NCI-H69 (cell line): Measurements from ENCODE around the gene ERRFI1.

Experiments used
- DNase-seq: peaks from one replicate; lab custom pipeline; 2025; lab: John Stamatoyannopoulos, UW

ERRFI1 gene

DNA sequence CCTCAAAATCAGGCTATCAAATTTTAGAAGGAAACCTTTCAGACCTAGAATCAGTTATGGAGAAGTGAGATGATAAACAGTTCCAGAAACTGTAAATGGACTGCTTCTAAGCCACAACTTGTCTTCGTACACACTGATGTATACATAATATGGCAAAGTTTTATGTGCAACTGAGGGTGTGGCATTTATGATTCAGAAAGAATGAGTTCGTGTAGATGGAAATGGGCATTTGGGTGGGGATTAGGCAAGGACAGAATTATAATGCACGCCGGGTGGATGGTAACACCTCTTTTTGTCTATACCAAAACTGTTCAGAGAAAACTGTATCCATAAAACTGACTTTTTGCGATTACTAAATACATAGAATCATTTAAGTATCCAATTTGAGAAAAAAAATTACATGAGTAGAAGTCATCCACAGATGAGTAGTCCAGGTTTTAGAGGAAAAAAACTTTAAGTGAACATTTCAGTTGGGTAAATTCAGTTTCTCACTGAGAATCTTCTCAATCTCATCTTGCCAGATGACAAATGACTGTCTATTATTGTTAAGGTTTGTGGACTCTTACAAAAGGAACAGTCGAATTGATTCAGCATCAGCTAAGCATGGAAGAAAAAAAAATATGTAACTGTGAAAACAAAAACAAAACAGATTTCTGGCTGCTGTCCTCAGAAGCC lies 22.5 kb downstream of the ERRFI1 start:
- DNase-seq = no peak

DNA sequence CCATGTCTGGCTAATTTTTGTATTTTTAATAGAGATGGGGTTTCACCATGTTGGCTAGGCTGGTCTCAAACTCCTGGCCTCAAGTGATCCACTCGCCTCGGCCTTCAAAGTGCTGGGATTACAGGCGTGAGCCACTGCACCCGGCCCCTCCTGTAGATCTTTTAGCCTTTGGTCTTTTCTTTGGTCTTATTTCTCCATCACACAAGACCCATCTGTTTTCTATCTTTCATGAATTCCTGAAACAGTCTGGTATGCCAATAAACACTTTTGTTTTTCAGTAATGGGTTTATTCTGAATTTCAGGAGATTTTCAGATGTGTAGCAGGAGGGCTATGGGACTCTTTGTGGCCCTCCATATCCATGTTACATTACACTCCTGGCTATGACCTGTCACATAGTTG lies 23.2 kb downstream of the ERRFI1 start:
- no peak for DNase-seq

DNA sequence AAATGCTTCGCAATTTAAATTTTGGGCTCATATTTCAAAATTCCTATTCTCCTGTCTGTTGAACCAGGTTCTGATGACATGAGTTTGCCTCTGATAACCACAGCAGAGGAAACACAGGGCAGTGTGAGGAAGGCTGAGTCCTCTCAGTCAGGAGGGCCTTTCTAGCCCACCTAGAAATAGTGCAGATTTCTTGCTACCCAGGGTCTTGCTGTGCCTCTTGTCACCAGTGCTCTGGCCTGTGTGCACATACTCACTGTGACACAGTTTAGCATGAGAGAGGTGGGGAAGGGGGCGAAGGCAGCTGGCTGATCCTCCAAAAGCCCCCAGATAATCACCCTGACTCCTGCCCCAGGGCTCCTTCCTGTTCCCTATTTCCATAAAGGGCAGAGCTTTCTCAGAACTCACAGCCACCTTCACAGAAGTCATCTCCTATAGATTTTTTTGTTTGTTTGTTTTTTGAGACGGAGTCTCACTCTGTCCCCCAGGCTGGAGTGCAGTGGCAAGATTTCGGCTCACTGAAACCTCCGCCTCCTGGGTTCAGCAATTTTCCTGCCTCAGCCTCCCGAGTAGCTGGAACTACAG lies 23.7 kb downstream of the ERRFI1 start:
- no peak for DNase-seq

DNA sequence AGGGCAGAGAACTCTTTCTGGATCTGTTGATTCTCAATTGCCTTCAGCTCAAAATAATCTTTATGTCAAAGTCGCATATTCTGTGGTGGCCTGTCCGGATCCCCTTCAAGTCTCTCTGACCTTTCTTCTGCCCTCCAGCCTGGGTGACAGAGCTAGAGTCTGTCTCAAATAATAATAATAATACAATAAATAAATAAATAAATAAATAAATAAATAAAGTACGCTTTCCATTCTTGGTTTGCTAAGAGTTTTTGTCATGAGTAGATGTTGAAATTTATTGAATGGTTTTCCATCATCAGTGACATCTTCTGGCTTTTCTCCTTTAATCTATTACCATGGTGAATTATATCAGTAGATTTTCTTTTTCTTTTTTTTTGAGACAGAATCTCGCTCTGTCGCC lies 30.7 kb downstream of the ERRFI1 start:
- DNase-seq = no peak

DNA sequence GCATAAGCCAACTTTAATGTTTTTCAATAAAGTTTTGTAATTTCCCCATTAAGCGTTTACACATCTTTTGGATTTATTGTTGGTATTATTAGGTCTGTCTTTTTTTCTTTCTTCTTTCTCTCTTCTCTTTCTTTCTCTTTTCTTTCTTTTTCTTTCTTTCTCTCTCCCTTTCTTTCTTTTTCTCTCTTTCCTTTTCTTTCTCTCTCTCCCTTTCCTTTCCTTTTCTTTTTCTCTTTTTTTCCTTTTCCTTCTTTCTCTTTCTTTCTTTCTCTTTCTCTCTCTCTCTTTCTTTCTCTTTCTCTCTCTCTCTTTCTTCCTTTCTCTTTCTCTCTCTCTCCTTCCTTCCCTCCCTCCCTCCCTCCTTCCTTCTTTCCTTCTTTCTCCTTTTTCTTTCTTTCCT lies 31.3 kb downstream of the ERRFI1 start:
- DNase-seq = no peak

DNA sequence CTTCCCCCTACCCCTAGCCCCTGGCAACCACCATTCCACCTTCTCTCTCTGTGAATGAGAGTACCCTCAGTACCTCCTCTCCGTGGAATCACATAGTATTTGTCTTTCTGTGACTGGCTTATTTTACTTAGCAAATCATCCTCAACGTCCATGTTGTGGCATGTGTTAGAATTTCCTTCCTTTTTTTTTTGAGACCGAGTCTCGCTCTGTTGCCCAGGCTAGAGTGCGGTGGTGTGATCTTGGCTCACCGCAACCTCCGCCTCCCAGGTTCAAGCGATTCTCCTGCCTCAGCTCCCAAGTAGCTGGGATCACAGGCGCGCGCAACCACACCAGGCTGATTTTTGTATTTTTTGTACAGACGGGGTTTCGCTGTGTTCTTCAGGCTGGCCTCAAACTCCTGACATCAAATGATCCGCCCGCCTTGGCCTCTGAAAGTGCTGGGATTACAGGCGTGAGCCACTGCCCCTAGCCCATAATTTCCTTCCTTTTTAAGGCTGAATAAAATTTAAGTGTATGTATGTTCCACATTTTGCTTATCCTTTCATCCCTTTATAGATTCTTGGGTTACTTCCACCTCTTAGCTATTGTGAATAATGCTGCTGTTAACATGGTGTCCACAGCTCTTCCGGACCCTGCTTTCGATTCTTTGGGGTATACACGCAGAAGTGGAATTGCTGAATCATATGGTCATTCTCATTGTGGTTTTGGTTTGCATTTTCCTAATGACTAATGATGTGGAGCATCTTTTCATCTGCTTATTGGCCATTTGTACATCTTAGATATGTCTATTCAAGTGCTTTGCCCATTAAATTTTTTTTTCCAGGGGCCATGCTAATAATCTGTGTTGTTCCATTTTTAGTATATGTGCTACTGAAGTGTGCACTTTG lies 32.3 kb downstream of the ERRFI1 start:
- no peak for DNase-seq

DNA sequence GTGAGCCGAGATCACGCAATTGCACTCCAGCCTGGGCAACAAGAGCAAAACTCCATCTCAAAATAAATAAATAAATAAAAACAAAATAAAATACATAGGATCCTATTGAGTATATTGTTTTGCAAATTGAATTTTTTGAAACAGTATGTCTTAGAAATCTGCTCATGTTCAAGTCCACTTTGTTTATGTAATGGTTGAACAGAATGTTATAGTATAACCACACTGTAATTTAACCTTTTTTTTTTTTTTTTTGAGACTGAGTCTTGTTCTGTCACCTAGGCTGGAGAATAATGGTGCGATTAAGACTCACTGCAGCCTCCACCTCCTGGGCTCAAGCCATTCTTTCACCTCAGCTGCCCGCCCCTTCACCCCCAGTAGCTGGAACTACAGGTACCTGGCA lies 33.2 kb downstream of the ERRFI1 start:
- DNase-seq = no peak

DNA sequence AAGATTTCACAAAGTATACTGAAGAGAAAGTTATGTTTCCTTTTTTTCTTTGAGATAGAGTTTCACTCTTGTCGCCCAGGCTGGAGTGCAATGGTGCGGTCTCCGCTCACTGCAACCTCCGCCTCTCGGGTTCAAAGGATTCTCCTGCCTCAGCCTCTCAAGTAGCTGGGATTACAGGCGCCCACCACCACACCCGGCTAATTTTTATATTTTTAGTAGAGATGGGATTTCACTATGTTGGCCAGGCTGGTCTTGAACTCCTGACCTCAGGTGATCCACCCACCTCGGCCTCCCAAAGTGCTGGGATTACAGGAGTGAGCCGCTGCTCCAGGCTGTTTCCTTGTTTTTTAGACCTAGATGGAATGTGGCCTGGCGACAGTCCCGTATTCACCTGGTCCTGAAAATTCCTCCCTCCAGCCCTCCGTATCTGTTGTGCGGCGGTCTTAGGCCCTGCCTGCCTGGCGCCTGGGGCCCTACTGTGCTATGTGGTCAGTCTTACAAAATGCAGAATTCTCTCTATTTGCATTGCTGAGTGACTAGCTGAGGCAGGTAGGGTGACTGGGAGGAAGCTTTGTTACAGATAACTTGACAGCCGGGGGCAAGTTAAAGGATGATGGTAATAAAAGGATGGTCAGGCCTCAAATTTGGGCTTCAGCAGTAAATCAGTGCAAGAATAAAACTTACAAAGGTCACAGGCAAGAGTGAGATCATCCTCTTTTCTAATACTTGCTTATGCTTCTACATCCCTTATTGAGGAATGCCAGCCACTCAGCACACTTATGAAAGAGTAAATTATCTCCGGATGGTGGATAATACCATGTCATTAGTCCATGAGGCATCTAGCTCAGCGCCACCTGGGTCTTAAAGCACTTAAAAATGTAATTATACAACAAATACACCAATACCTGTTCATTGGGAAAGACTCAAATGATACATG lies 34.3 kb downstream of the ERRFI1 start:
- peak; percentile 85 for DNase-seq

DNA sequence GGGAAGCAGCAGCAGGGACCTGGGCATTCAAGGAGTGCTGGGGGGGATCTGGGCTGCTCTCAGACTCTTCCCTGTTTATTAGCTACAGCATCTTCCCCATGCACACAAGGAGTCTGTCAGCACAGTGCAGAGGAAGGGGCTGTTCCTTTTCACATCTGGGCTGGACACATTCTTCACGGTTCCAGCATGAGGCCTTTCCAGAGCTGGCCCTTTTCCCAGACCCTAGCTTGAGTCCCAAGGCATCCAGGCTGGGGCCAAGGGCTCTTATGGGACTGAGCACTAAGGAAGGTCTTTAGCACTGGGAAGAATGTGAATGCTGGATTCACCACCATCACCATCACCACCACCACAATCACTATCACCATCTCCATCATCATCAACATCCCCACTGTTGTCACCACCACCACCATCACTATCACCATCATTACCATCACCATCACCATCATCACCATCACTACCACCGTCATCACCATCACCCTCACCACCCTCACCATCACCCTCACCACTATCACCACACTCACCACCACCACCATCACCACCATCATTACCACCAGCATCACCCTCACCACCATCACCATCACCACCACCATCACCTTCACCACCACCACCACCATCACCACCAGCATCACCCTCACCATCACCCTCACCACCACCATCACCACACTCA lies 36.2 kb downstream of the ERRFI1 start:
- no peak for DNase-seq

DNA sequence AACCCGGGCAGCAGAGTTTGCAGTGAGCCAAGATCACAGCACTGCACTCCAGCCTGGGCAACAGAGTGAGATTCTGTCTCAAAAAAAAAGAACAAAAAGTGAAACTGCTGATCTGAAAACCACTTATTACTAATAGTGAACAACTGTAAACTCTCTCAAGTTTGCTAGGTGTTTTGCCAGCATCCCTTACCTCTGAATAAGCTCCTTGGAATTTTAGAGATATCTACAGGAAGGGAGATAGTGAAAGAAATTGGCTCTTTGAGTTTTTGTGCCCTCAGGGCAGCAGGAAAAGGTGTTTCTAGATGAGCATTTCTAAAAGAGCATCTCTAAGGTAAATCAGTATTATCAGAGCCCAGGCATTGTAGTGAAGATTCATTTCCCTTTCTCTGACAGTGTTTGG lies 37.5 kb downstream of the ERRFI1 start:
- no peak for DNase-seq

DNA sequence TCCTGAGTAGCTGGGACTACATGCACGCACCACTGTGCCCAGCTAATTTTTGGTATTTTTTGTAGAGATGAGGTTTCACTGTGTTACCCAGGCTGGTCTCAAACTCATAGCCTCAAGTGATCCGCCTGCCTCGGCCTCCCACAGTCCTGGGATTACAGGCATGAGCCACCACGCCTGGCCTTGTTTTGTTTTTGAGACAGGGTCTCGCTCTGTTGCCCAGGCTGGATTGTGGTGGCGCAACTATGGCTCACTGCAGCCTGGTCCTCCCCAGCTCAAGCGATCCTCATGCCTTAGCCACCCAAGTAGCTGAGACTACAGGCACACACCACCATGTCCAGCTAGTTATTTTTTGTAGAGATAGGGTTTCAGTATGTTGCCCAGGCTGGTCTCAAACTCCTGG lies 38.6 kb downstream of the ERRFI1 start:
- DNase-seq = no peak

DNA sequence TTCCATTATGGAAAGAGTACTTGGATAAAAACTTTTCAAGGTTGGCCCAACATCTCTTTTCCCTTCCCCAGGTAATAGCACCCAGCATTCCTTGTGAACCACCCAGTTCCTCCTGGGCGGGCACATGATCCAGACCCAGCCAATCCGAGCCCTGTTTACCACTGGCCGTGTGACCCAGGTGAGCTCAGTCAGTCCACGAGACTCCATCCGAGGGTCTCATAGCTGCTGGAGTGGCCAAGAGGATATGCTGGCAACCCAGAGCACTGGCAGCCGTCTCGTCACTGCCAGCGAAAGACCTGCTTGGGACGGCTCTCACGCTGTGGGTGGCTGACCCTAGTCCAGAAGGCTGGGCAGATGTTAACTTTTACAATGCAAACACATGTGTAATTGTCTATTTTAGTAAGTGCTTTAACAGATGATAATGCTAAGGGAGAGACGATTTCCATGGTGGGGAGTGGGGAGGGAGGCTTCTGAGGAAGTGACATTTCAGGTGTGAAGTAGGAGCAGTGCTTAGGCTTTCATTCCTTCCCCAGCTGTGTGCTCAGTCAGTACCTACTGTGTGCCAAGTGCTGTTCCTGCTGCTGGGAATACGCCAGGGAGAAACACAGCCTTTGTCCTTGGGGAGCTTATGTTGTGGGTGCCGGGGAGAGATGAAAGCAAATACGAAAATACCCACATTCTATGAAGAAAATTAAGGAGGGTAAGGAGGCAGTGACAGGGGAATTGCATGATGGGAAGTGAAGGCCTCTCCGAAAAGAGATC lies 40.1 kb downstream of the ERRFI1 start:
- peak; percentile 14 for DNase-seq

DNA sequence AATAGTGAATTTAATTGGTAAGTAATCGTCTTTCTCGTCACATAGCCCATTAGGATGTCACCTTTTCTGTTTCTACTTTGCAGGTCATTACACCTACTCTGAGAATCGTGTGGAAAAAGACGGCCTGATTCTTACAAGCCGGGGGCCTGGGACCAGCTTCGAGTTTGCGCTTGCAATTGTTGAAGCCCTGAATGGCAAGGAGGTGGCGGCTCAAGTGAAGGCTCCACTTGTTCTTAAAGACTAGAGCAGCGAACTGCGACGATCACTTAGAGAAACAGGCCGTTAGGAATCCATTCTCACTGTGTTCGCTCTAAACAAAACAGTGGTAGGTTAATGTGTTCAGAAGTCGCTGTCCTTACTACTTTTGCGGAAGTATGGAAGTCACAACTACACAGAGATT lies 41.3 kb downstream of the ERRFI1 start:
- DNase-seq = no peak

DNA sequence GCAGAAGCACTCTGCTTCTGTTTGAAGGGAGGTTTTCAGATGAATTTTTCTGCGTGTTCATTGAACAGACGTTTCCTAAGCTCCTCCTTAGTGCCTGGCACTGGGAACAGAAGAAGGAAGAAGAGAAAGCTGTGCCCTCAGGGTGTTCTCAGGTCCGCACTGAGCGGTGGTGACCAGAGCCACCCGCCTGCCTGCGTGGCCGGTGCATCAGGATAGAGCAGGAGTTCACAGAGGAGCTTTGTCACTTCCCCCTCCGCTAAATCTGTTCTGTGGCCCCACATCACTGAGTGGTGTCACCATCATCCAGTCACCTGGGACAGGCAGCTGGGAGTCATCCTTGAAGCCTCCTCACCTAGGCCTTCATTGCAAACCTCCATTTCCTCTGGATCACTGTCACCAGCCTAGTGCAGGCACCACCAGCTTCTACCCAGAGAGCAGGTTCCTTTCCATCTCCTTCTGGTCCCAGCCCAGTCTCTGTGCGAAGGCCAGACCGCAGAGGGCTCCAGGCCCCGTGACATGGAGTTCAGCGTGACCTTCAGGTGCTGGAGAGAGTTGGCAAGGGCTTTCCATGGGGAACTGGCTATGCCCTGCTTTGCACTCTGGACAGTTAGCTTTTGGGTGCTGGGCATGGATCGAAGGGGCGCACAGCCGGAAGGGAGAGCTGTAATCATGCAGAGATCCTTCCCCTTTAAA lies 42.9 kb downstream of the ERRFI1 start:
- DNase-seq = no peak

DNA sequence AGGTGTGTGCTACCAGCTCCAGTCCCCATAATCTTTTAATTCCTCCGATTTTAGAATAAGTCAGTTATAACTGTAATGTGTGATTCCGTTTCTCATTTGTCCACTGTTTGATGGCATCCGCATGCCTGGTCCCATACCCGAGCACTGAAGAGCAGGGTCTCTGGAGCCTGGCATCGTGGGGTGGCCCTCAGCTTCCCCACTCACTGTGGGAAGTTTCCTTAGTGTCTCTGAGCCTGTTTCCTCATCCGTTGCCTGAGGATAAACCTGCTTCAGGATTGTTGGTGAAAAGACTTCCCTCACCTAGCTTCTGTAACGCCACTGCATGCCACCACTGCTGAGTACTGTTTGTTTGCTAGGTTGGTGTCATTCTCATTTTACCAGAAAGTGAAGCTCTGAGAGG lies 45.1 kb downstream of the ERRFI1 start:
- no peak for DNase-seq

DNA sequence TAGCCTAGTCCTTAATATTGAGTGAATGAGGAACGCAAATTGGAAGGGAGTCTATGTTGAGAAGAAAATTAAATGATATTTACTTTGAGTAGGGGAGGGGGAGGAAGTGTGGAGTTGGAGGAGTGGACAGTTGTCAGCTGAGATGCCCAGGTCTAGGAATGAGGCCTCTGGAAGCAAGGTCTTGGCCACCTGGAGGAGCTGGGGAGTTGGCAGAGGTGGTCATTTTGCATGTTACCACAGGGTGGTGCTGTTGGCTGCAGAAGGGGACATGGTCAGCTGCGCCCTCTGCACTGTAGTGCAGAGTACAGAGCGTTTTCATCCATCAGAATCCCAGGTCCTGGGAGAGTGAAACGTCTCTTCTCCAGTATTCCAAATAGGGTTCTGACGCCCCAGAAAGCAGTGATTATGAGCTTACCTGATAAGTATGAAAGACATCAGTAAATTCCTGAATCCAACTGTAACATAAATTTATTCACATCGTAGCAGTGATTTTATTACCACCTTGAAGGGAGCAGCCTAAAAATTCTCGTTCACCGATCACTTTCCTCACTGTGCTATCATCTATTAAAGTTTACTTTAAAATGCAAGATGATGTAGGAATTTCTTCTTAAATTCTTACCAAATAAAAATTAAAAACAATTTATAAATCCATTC lies 50.8 kb downstream of the ERRFI1 start:
- peak; percentile 67 for DNase-seq

DNA sequence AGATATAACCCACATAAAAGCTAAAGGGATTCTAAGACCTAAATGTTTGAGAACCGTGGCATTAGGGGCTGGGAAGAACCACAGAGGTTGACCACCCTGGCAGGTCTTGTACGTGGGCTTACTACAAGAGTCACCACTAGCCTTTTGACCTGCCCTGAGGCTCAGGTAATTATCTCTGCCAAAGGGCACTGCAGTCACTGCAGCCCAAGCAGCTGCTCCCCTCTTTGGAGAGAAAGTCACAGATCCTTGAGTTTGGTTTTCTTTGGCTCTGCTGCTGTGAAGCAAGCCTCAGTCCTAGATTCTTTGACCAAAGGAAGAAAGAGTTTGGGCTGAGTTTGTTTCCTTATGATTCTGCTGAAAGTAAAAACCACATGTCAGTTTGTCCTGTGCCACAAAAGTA lies 53.0 kb downstream of the ERRFI1 start:
- no peak for DNase-seq

DNA sequence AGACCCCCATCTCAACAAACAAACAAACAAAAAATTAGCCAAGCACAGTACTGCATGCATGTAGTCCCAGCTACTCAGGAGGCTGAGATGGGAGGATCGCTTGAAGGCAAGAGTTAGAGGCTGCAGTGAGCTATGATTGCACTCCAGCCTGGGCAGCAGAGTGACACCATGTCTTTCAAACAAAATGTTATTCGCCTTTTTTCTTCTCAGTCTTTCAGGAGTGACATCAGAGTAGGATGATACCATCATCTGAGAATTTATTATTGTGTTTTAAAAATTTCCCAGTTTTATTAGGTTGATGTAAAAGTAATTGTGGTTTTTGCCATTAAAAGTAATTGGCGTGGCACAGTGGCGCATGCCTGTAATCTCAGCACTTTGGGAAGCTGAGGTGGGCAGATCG lies 53.8 kb downstream of the ERRFI1 start:
- no peak for DNase-seq

DNA sequence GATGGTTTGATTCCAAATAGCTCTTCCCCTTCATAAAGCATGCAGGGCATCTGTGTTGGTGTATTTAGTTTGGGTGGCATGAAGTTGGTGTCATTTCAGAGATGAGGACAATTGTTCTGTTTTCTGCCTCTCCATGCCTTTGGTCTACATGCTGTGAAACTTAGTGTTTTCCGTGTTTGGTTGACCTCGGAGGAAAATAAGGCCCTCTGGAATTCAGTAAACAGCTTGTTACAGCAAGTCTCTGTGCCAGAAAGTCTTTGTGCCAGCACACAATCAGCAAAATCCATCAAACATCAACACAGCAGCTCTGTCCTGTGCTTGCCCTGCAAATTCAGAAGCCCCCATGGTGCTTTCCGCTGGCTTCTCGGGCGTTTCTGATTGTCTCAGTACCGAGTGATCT lies 55.1 kb downstream of the ERRFI1 start:
- DNase-seq = no peak

DNA sequence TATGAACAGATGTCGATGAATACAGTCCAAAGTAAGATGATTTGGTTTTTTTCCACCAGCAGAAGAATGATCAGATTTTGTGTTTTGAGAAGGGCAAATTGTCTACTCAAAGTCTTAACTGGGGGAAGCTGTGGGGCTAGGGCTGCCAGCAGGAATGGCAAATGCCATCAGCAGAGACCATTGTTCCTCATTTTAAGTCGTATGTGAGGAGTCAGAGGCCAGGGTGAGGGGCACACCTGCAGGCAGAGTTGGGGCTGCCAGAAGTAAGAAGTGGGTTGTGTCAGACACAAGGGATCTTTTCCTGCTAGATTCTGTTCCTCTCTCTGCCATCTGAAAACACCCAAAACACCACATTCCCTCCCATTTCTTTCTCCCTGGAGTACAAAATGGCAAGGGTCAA lies 55.9 kb downstream of the ERRFI1 start:
- no peak for DNase-seq
